ENCODE measurements around the gene CCNB1. TPM values are rescaled to one million over a fixed set of nuclear protein-coding genes. Genes with fewer than 3 reads are reported as not detected.
A peak's percentile ranks its signal among the peaks of the same experiment; 100 is the strongest.
"Not testable (repeated sequence)": the region's sequence is repeated elsewhere in the genome, so short reads cannot be mapped to it uniquely, and the experiment has no call there.

The CCNB1 gene
- total RNA-seq = 38.9 TPM

- peak; percentile 99 for DNase-seq
Observed at GRCh38 chr5:69166686-69167492, at the start of gene CCNB1. CCNB1 (plus strand) TSS chr5:69167150; CDS start chr5:69167263, 113 bp downstream.

- peak; percentile 6 for DNase-seq
Observed at GRCh38 chr5:69129413-69129812, 37.5 kb upstream of the CCNB1 start.

GRCh38 chr5:69130241-69130640 lies 36.7 kb upstream of the CCNB1 start:
- DNase-seq = no peak

GRCh38 chr5:69131304-69131703 lies 35.6 kb upstream of the CCNB1 start:
- no peak for DNase-seq

GRCh38 chr5:69134126-69134525 lies 32.8 kb upstream of the CCNB1 start:
- DNase-seq = no peak

GRCh38 chr5:69136293-69136692 lies 30.7 kb upstream of the CCNB1 start:
- no peak for DNase-seq

GRCh38 chr5:69137208-69137607 lies 29.7 kb upstream of the CCNB1 start:
- not testable (repeated sequence) for DNase-seq

- no peak for DNase-seq
Observed at GRCh38 chr5:69137807-69138206, 29.1 kb upstream of the CCNB1 start.

- DNase-seq = no peak
Observed at GRCh38 chr5:69138766-69139165, 28.2 kb upstream of the CCNB1 start.

- not testable (repeated sequence) for DNase-seq
Observed at GRCh38 chr5:69140239-69140638, 26.7 kb upstream of the CCNB1 start.

GRCh38 chr5:69140827-69141226 lies 26.1 kb upstream of the CCNB1 start:
- no peak for DNase-seq

- DNase-seq = not testable (repeated sequence)
Observed at GRCh38 chr5:69148576-69148975, 18.4 kb upstream of the CCNB1 start.

- no peak for DNase-seq
Observed at GRCh38 chr5:69148981-69149675, 17.8 kb upstream of the CCNB1 start.

GRCh38 chr5:69149676-69150010 lies 17.3 kb upstream of the CCNB1 start:
- no peak for DNase-seq

GRCh38 chr5:69152731-69153130 lies 14.2 kb upstream of the CCNB1 start:
- DNase-seq = no peak

GRCh38 chr5:69156456-69156855 lies 10.5 kb upstream of the CCNB1 start:
- DNase-seq = no peak

GRCh38 chr5:69158039-69158438 lies 8.9 kb upstream of the CCNB1 start:
- no peak for DNase-seq

- no peak for DNase-seq
Observed at GRCh38 chr5:69160651-69161050, 6.3 kb upstream of the CCNB1 start.

- peak; percentile 8 for DNase-seq
Observed at GRCh38 chr5:69167493-69167855, 524 bp downstream of the CCNB1 start.

- no peak for DNase-seq
Observed at GRCh38 chr5:69167929-69168328, 979 bp downstream of the CCNB1 start.

- DNase-seq = no peak
Observed at GRCh38 chr5:69170495-69170894, 3.5 kb downstream of the CCNB1 start.

- DNase-seq = no peak
Observed at GRCh38 chr5:69170969-69171368, 4.0 kb downstream of the CCNB1 start.

- not testable (repeated sequence) for DNase-seq
Observed at GRCh38 chr5:69181659-69182293, 14.8 kb downstream of the CCNB1 start.

All from tongue (tissue), 2 donors.